Vagina (tissue), 2 donors: ENCODE data around the gene KLHL29.

Experiments
- CTCF ChIP-seq, 3 experiments: fragments of 450-650 bp in 2 of 3; fragments of 200-600 bp in 1 of 3; sonication (generic) in 1 of 3; IDR thresholded peaks; one replicate each; pipeline ENCODE4 v1.5.1; 2017 to 2019; ENCODE audit warnings: antibody characterized with exemption in 3 of 3, mild to moderate bottlenecking in 2 of 3, moderate library complexity in 2 of 3
- POLR2A ChIP-seq, 2 donors: fragments of 450-650 bp; IDR thresholded peaks; one replicate each; pipeline ENCODE4 v1.6.1; 2017; ENCODE audit warnings: antibody characterized with exemption in 2 of 2, mild to moderate bottlenecking in 2 of 2, moderate library complexity in 2 of 2
- POLR2AphosphoS5 ChIP-seq, 2 donors: sonication (generic); formaldehyde crosslinking; IDR thresholded peaks; one replicate each; pipeline ENCODE4 v1.9.0; 2017; ENCODE audit warnings: antibody characterized with exemption in 2 of 2, mild to moderate bottlenecking in 2 of 2, low read depth in 1 of 2; ENCODE audit not compliant: insufficient read depth in 1 of 2

GRCh38 chr2:23647563-23647962, 262.6 kb downstream of the KLHL29 start:
- TF ChIP-seq CTCF (IDR thresholded peaks at IDR 0.05) (no peak), POLR2AphosphoS5 (IDR thresholded peaks at IDR 0.05; ENCODE audit: insufficient read depth in 1 of 2, low read depth in 1 of 2) (no peak), POLR2A (IDR thresholded peaks at IDR 0.05) (no peak)
